ENCODE measurements around the gene LAMA3.

LAMA3 gene

DNA sequence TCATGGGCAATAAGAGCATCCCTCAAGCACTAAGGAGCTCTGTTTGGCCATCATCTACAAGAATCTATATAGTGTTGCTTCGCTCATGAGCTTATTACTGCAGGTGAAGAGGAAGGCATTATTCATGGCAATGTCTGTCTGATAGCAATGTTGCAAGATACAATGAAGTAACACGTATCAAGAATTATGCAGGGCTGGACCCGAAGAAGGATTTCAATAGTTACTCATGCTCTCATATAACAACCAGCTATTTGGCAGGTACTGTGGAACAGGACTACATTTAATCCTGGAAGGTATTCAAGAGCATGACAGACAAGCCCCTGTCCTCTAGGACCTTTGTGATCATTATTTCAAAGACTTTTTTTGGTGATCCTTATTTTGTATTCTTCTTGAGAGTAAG lies 109.6 kb downstream of the LAMA3 start:
- Histone ChIP-seq H3K9ac (ENCODE audit: low read depth, low read length) (no peak overlapping the region), H3K9me3 (replicated peaks; ENCODE audit: low read length) (no peaks in the 10 kb centered on the region), H3K4me1 (ENCODE audit: control insufficient read depth, insufficient read depth, low read length) (no peaks in the 10 kb centered on the region), H3K27me3 (ENCODE audit: control insufficient read depth, insufficient read depth, low read length) (no peaks in the 10 kb centered on the region), H3K4me3 (ENCODE audit: low read length) (no peak overlapping the region), H3K36me3 (ENCODE audit: insufficient read depth, low read length) (no peaks in the 10 kb centered on the region), H3K4me2 (ENCODE audit: low read length) (no peak overlapping the region)

GRCh38 chr18:23799540-23799939 lies 110.3 kb downstream of the LAMA3 start:
- no peaks in the 10 kb centered on the region for H3K27me3 ChIP-seq (ENCODE audit: control insufficient read depth, insufficient read depth, low read length)
- no peaks in the 10 kb centered on the region for H3K9me3 ChIP-seq (replicated peaks; ENCODE audit: low read length)
- no peaks in the 10 kb centered on the region for H3K36me3 ChIP-seq (ENCODE audit: insufficient read depth, low read length)
- H3K9ac ChIP-seq (ENCODE audit: low read depth, low read length): no peak overlapping the region
- no peak overlapping the region for H3K4me3 ChIP-seq (ENCODE audit: low read length)
- no peak overlapping the region for H3K4me2 ChIP-seq (ENCODE audit: low read length)
- no peaks in the 10 kb centered on the region for H3K4me1 ChIP-seq (ENCODE audit: control insufficient read depth, insufficient read depth, low read length)

- Histone ChIP-seq H3K27me3 (ENCODE audit: control insufficient read depth, insufficient read depth, low read length) (no peaks in the 10 kb centered on the region), H3K36me3 (ENCODE audit: insufficient read depth, low read length) (no peaks in the 10 kb centered on the region), H3K9me3 (replicated peaks; ENCODE audit: low read length) (no peaks in the 10 kb centered on the region), H3K9ac (ENCODE audit: low read depth, low read length) (no peak overlapping the region), H3K4me1 (ENCODE audit: control insufficient read depth, insufficient read depth, low read length) (peaks cover 5% of the 10 kb centered on the region), H3K4me3 (ENCODE audit: low read length) (no peak overlapping the region), H3K4me2 (ENCODE audit: low read length) (no peak overlapping the region)
Measured at GRCh38 chr18:23800902-23801301, 111.6 kb downstream of the LAMA3 start.

GRCh38 chr18:23802817-23803216 lies 113.6 kb downstream of the LAMA3 start:
- Histone ChIP-seq H3K4me3 (ENCODE audit: low read length) (no peak overlapping the region), H3K27me3 (ENCODE audit: control insufficient read depth, insufficient read depth, low read length) (no peaks in the 10 kb centered on the region), H3K9ac (ENCODE audit: low read depth, low read length) (no peak overlapping the region)

GRCh38 chr18:23803755-23804154 lies 114.5 kb downstream of the LAMA3 start:
- H3K4me2 ChIP-seq (ENCODE audit: low read length): no peak overlapping the region
- no peaks in the 10 kb centered on the region for H3K9me3 ChIP-seq (replicated peaks; ENCODE audit: low read length)
- H3K4me1 ChIP-seq (ENCODE audit: control insufficient read depth, insufficient read depth, low read length): peaks cover 9% of the 10 kb centered on the region
- no peaks in the 10 kb centered on the region for H3K27me3 ChIP-seq (ENCODE audit: control insufficient read depth, insufficient read depth, low read length)
- H3K36me3 ChIP-seq (ENCODE audit: insufficient read depth, low read length): no peaks in the 10 kb centered on the region
- no peak overlapping the region for H3K9ac ChIP-seq (ENCODE audit: low read depth, low read length)
- H3K4me3 ChIP-seq (ENCODE audit: low read length): no peak overlapping the region

More at GRCh38 chr18:23802817-23803216, 113.6 kb downstream of the LAMA3 start:
- H3K36me3 ChIP-seq (ENCODE audit: insufficient read depth, low read length): no peaks in the 10 kb centered on the region
- H3K4me1 ChIP-seq (ENCODE audit: control insufficient read depth, insufficient read depth, low read length): peaks cover 9% of the 10 kb centered on the region
- no peaks in the 10 kb centered on the region for H3K9me3 ChIP-seq (replicated peaks; ENCODE audit: low read length)
- no peak overlapping the region for H3K4me2 ChIP-seq (ENCODE audit: low read length)

DNA sequence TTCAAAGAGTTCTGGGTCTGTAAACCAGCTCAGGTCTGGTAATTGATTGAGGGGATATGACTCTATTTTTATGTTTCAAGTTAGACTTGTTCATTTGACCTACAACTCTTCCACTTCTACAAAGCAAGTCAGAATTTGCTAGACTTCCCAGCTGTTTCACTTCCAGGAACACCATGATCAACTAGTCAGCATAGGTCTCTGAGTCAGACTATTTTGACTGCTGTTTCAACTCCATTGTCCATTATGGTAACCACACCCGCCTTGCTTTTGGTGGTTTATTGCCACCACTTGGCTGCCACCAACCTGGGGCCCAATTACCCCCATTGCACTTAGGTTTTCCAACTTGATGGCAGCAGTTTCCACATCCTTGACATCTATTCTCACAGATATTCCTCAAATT lies 116.6 kb downstream of the LAMA3 start:
- H3K9me3 ChIP-seq (replicated peaks; ENCODE audit: low read length): no peaks in the 10 kb centered on the region
- no peak overlapping the region for H3K4me2 ChIP-seq (ENCODE audit: low read length)
- H3K27me3 ChIP-seq (ENCODE audit: control insufficient read depth, insufficient read depth, low read length): no peaks in the 10 kb centered on the region
- H3K36me3 ChIP-seq (ENCODE audit: insufficient read depth, low read length): no peaks in the 10 kb centered on the region
- no peak overlapping the region for H3K9ac ChIP-seq (ENCODE audit: low read depth, low read length)
- H3K4me1 ChIP-seq (ENCODE audit: control insufficient read depth, insufficient read depth, low read length): peaks cover 9% of the 10 kb centered on the region
- no peak overlapping the region for H3K4me3 ChIP-seq (ENCODE audit: low read length)

DNA sequence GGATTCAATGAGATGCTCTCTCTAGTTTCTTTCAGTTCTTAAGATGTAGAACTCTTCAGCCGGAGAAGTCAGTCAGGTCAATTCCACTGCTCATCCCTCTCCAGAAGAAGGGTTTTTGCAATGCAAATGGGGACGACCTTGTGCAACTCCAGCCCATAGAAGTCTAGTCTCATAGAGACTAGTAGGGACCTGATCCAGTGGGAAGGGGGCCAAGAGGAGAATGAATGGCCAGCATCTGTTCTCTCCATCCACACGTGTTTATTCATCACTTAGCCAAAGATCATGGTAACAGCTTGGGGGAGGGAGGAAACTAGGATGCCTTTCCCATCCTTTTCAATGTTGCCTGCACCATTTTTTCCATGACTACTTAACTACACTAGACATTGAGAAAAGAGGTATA lies 120.2 kb downstream of the LAMA3 start:
- H3K36me3 ChIP-seq (ENCODE audit: insufficient read depth, low read length): no peaks in the 10 kb centered on the region
- no peak overlapping the region for H3K4me3 ChIP-seq (ENCODE audit: low read length)
- no peaks in the 10 kb centered on the region for H3K27me3 ChIP-seq (ENCODE audit: control insufficient read depth, insufficient read depth, low read length)
- H3K9ac ChIP-seq (ENCODE audit: low read depth, low read length): no peak overlapping the region
- no peak overlapping the region for H3K4me2 ChIP-seq (ENCODE audit: low read length)
- H3K4me1 ChIP-seq (ENCODE audit: control insufficient read depth, insufficient read depth, low read length): peaks cover 9% of the 10 kb centered on the region
- no peaks in the 10 kb centered on the region for H3K9me3 ChIP-seq (replicated peaks; ENCODE audit: low read length)

DNA sequence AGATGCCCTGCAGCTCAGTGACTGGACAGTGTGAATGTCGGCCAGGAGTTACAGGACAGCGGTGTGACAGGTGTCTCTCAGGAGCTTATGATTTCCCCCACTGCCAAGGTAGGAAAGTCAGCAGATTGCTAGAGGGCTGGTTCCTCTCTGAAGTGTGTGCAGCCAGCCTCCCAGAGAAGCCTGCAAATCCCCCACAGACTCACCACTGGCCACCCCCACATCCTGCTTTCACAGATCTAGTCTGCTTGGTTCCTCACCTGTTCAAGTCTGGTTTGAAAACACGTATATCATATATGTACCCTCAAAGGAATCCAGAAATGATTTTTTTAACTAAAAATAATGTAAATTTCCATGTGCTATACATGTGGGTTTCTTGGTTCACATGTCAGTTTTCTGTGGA lies 121.1 kb downstream of the LAMA3 start:
- H3K9ac ChIP-seq (ENCODE audit: low read depth, low read length): no peak overlapping the region
- no peak overlapping the region for H3K4me2 ChIP-seq (ENCODE audit: low read length)

GRCh38 chr18:23811176-23811575 lies 121.9 kb downstream of the LAMA3 start:
- H3K9me3 ChIP-seq (replicated peaks; ENCODE audit: low read length): no peaks in the 10 kb centered on the region
- H3K36me3 ChIP-seq (ENCODE audit: insufficient read depth, low read length): no peaks in the 10 kb centered on the region
- no peaks in the 10 kb centered on the region for H3K27me3 ChIP-seq (ENCODE audit: control insufficient read depth, insufficient read depth, low read length)
- no peak overlapping the region for H3K4me3 ChIP-seq (ENCODE audit: low read length)
- no peak overlapping the region for H3K9ac ChIP-seq (ENCODE audit: low read depth, low read length)
- H3K4me2 ChIP-seq (ENCODE audit: low read length): no peak overlapping the region
- peaks cover under 1% of the 10 kb centered on the region for H3K4me1 ChIP-seq (ENCODE audit: control insufficient read depth, insufficient read depth, low read length)

More for the DNA sequence above, 121.1 kb downstream of the LAMA3 start:
- no peaks in the 10 kb centered on the region for H3K36me3 ChIP-seq (ENCODE audit: insufficient read depth, low read length)
- peaks cover 9% of the 10 kb centered on the region for H3K4me1 ChIP-seq (ENCODE audit: control insufficient read depth, insufficient read depth, low read length)
- no peak overlapping the region for H3K4me3 ChIP-seq (ENCODE audit: low read length)
- H3K9me3 ChIP-seq (replicated peaks; ENCODE audit: low read length): no peaks in the 10 kb centered on the region
- H3K27me3 ChIP-seq (ENCODE audit: control insufficient read depth, insufficient read depth, low read length): no peaks in the 10 kb centered on the region

DNA sequence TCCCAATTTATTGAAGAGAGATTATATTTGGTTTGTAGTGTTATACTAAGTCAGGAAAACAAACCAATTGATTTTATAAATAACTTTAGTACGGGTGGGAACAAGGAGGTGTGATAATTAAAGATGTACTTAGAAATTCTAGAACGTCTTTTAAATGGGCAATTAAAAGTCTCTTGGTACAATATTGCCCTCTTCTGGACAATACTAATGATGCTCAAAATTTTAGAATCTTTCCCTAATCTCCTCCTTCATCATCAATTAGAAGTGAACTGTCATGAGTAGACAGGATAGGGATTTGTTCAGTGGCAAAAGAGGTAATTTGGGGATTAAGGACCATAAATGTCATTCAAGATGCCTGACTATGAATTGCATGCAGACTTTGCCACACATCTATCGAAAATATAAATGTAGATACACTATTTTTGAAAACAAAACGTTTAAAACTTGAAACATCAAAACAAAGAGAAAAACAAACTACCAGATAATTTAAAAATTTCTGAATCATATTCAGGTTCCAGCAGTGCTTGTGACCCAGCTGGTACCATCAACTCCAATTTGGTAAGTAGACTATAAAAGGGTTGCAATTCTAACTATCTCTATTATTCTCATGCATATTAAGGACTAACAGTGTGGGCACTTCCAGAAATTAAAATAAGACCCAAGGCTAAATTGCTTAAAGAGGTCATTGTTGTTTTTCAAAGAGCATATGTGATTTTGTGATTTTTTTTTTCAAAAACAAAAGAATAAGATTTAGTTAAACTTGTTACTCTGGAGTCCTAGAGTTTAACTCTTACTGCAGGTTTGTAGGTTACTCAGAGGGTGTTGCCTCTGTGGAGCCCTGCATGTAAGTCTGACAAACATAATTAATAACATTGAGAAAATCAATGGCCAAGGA lies 123.5 kb downstream of the LAMA3 start:
- Histone ChIP-seq H3K27me3 (ENCODE audit: control insufficient read depth, insufficient read depth, low read length) (no peaks in the 10 kb centered on the region), H3K4me2 (ENCODE audit: low read length) (no peak overlapping the region), H3K36me3 (ENCODE audit: insufficient read depth, low read length) (no peaks in the 10 kb centered on the region), H3K9me3 (replicated peaks; ENCODE audit: low read length) (no peaks in the 10 kb centered on the region), H3K4me1 (ENCODE audit: control insufficient read depth, insufficient read depth, low read length) (no peaks in the 10 kb centered on the region), H3K4me3 (ENCODE audit: low read length) (no peak overlapping the region), H3K9ac (ENCODE audit: low read depth, low read length) (no peak overlapping the region)

DNA sequence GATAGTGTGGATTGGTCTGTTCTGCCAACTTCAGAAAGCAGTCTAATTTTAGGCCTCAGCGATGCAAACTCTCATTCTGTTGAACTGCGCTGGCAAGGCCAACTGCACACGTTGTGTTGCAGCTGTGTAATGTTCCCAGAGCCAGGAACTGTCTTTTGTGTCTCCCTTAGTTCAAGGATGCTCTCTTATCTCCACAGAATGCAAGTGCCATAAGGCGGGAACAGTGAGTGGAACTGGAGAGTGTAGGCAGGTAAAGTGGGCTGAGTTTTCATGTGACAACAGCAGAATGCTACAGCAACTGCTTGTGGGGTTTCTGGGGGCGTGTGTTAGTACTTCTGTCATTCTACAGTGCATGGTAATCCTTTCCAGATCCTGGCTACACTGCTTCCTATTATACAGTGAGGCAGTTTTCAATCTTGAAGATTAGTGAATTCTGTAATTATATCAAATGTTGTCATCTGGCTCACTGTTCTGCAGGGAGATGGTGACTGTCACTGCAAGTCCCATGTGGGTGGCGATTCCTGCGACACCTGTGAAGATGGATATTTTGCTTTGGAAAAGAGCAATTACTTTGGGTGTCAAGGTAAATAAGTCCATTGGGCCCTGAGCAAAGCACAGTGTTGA lies 125.8 kb downstream of the LAMA3 start:
- no peaks in the 10 kb centered on the region for H3K4me1 ChIP-seq (ENCODE audit: control insufficient read depth, insufficient read depth, low read length)
- no peak overlapping the region for H3K9ac ChIP-seq (ENCODE audit: low read depth, low read length)
- no peak overlapping the region for H3K4me3 ChIP-seq (ENCODE audit: low read length)
- no peaks in the 10 kb centered on the region for H3K36me3 ChIP-seq (ENCODE audit: insufficient read depth, low read length)
- no peaks in the 10 kb centered on the region for H3K27me3 ChIP-seq (ENCODE audit: control insufficient read depth, insufficient read depth, low read length)
- H3K4me2 ChIP-seq (ENCODE audit: low read length): no peak overlapping the region
- H3K9me3 ChIP-seq (replicated peaks; ENCODE audit: low read length): no peaks in the 10 kb centered on the region

DNA sequence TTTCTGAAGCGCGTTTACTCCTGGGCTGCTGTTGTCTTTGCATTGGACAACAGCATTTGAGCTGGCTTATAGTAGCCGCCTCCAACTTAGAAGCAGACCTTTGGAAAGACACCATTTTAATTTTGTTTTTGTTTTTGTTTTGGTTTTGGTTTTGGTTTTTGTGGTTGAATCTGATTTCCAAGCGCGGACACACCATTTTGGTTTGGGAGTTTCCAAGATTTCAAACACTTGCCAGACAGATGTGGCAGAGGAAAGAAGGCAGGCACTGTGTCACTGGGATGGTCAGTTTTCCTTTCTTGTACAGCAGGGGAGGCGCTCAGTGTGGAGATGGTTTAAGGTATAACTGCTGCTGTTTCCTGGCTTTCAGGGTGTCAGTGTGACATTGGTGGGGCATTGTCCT lies 126.8 kb downstream of the LAMA3 start:
- Histone ChIP-seq H3K9ac (ENCODE audit: low read depth, low read length) (no peak overlapping the region), H3K4me1 (ENCODE audit: control insufficient read depth, insufficient read depth, low read length) (no peaks in the 10 kb centered on the region), H3K4me3 (ENCODE audit: low read length) (no peak overlapping the region), H3K36me3 (ENCODE audit: insufficient read depth, low read length) (no peaks in the 10 kb centered on the region), H3K27me3 (ENCODE audit: control insufficient read depth, insufficient read depth, low read length) (no peaks in the 10 kb centered on the region), H3K9me3 (replicated peaks; ENCODE audit: low read length) (no peaks in the 10 kb centered on the region), H3K4me2 (ENCODE audit: low read length) (no peak overlapping the region)

All from skeletal muscle satellite cell (primary cell).